Activated naive CD8-positive, alpha-beta T cell treated with anti-CD3 and anti-CD28 coated beads, Interleukin-2, amount 50 U/mL, for 24 hours (primary cell): ENCODE data around the gene GIMAP6.
"Not testable (repeated sequence)": the region's sequence is repeated elsewhere in the genome, so short reads cannot be mapped to it uniquely, and the experiment has no call there.

ENCODE experiments used
- ATAC-seq: fragments of 150-1000 bp; cut with Tn5 transposase; one replicate; pipeline ENCODE4 v1.10.0; 2021
- DNase-seq: peaks from one replicate; pipeline ENCODE4 v3.0.0; 2021
- H3K27ac Mint-ChIP-seq: one replicate; pipeline ENCODE4 v1.8.0; 2021; ENCODE audit warnings: mild to moderate bottlenecking, mixed read lengths
- H3K27me3 Mint-ChIP-seq: one replicate; pipeline ENCODE4 v1.8.0; 2021; ENCODE audit warnings: mixed read lengths
- H3K36me3 Mint-ChIP-seq: one replicate; pipeline ENCODE4 v1.8.0; 2021; ENCODE audit warnings: low read depth, mixed read lengths
- H3K4me1 Mint-ChIP-seq: one replicate; pipeline ENCODE4 v1.8.0; 2021; ENCODE audit warnings: mixed read lengths
- H3K4me3 Mint-ChIP-seq: one replicate; pipeline ENCODE4 v1.8.0; 2021; ENCODE audit warnings: mild to moderate bottlenecking, moderate library complexity, mixed read lengths
- H3K9me3 Mint-ChIP-seq: one replicate; pipeline ENCODE4 v1.8.0; 2021; ENCODE audit warnings: mixed read lengths

The GIMAP6 gene

GRCh38 chr7:150626696-150627095 lies 5.5 kb downstream of the GIMAP6 start:
- Mint-ChIP-seq H3K27ac (no peak overlapping the region), H3K4me3 (no peak overlapping the region), H3K4me1 (peaks cover 43% of the 10 kb centered on the region), H3K9me3 (peaks cover 5% of the 10 kb centered on the region), H3K27me3 (no peaks in the 10 kb centered on the region), H3K36me3 (peaks cover 62% of the 10 kb centered on the region)
- DNase-seq, result no peak
- ATAC-seq, result no peak

GRCh38 chr7:150621376-150621775 lies 10.8 kb downstream of the GIMAP6 start:
- H3K9me3 Mint-ChIP-seq, result peaks cover 12% of the 10 kb centered on the region
- peak; percentile 48 for ATAC-seq
- peak overlapping the region; percentile 1 for H3K4me3 Mint-ChIP-seq
- H3K36me3 Mint-ChIP-seq, result peaks cover 16% of the 10 kb centered on the region
- DNase-seq, result no peak
- H3K4me1 Mint-ChIP-seq, result peaks cover 36% of the 10 kb centered on the region
- H3K27me3 Mint-ChIP-seq, result no peaks in the 10 kb centered on the region
- H3K27ac Mint-ChIP-seq, result peak overlapping the region; percentile 64

GRCh38 chr7:150620617-150621371 lies 11.4 kb downstream of the GIMAP6 start:
- H3K9me3 Mint-ChIP-seq, result peaks cover 12% of the 10 kb centered on the region
- ATAC-seq, result peak; percentile 45
- H3K27ac Mint-ChIP-seq, result peak overlapping the region; percentile 64
- H3K27me3 Mint-ChIP-seq, result no peaks in the 10 kb centered on the region
- H3K4me1 Mint-ChIP-seq, result peaks cover 34% of the 10 kb centered on the region
- DNase-seq, result no peak
- no peak overlapping the region for H3K4me3 Mint-ChIP-seq
- peaks cover 10% of the 10 kb centered on the region for H3K36me3 Mint-ChIP-seq

- ATAC-seq (no peak), DNase-seq (no peak)
- H3K9me3 Mint-ChIP-seq, result peaks cover 12% of the 10 kb centered on the region
- H3K4me3 Mint-ChIP-seq, result no peak overlapping the region
- peaks cover 32% of the 10 kb centered on the region for H3K4me1 Mint-ChIP-seq
- H3K27me3 Mint-ChIP-seq, result no peaks in the 10 kb centered on the region
- H3K36me3 Mint-ChIP-seq, result peaks cover 3% of the 10 kb centered on the region
- peak overlapping the region; percentile 3 for H3K27ac Mint-ChIP-seq
These were observed 12.1 kb downstream of the GIMAP6 start for GRCh38 chr7:150620061-150620460.

- not testable (repeated sequence) for H3K4me3 Mint-ChIP-seq, ATAC-seq, H3K36me3 Mint-ChIP-seq, H3K27me3 Mint-ChIP-seq, DNase-seq, H3K27ac Mint-ChIP-seq
- Mint-ChIP-seq H3K9me3 (peaks cover 21% of the 10 kb centered on the region), H3K4me1 (peaks cover 47% of the 10 kb centered on the region)
These were observed 16.9 kb downstream of the GIMAP6 start for GRCh38 chr7:150615221-150615755.

GRCh38 chr7:150614426-150614825 lies 17.8 kb downstream of the GIMAP6 start:
- peaks cover 47% of the 10 kb centered on the region for H3K4me1 Mint-ChIP-seq
- not testable (repeated sequence) for H3K27me3 Mint-ChIP-seq, H3K4me3 Mint-ChIP-seq, ATAC-seq, H3K27ac Mint-ChIP-seq, DNase-seq, H3K36me3 Mint-ChIP-seq
- H3K9me3 Mint-ChIP-seq, result peaks cover 21% of the 10 kb centered on the region

- no peaks in the 10 kb centered on the region for H3K27me3 Mint-ChIP-seq
- H3K4me1 Mint-ChIP-seq, result peaks cover 49% of the 10 kb centered on the region
- DNase-seq, result no peak
- H3K27ac Mint-ChIP-seq, result no peak overlapping the region
- no peak overlapping the region for H3K4me3 Mint-ChIP-seq
- peaks cover 5% of the 10 kb centered on the region for H3K36me3 Mint-ChIP-seq
- H3K9me3 Mint-ChIP-seq, result peaks cover 21% of the 10 kb centered on the region
- ATAC-seq, result no peak
These were observed 18.3 kb downstream of the GIMAP6 start for GRCh38 chr7:150613880-150614279.

- Mint-ChIP-seq H3K4me3 (no peak overlapping the region), H3K4me1 (peaks cover 57% of the 10 kb centered on the region), H3K27me3 (no peaks in the 10 kb centered on the region), H3K9me3 (peaks cover 14% of the 10 kb centered on the region), H3K27ac (no peak overlapping the region), H3K36me3 (peaks cover 5% of the 10 kb centered on the region)
- no peak for DNase-seq
- ATAC-seq, result no peak
These were observed 19.3 kb downstream of the GIMAP6 start for GRCh38 chr7:150612925-150613324.

GRCh38 chr7:150610233-150610632 lies 22.0 kb downstream of the GIMAP6 start:
- no peak overlapping the region for H3K4me3 Mint-ChIP-seq

GRCh38 chr7:150603600-150603999 lies 28.6 kb downstream of the GIMAP6 start:
- not testable (repeated sequence) for DNase-seq, ATAC-seq, H3K27me3 Mint-ChIP-seq
- peaks cover 19% of the 10 kb centered on the region for H3K9me3 Mint-ChIP-seq
- H3K4me3 Mint-ChIP-seq, result peak overlapping the region; percentile 3
- H3K4me1 Mint-ChIP-seq, result peaks cover 38% of the 10 kb centered on the region
- peak overlapping the region; percentile 29 for H3K27ac Mint-ChIP-seq
- peaks cover 13% of the 10 kb centered on the region for H3K36me3 Mint-ChIP-seq

More at GRCh38 chr7:150610233-150610632, 22.0 kb downstream of the GIMAP6 start:
- Mint-ChIP-seq H3K27me3 (no peaks in the 10 kb centered on the region), H3K4me1 (peaks cover 75% of the 10 kb centered on the region), H3K9me3 (peaks cover 8% of the 10 kb centered on the region), H3K27ac (peak overlapping the region; percentile 57), H3K36me3 (peaks cover 5% of the 10 kb centered on the region)
- ATAC-seq (peak; percentile 36), DNase-seq (no peak)

- DNase-seq (no peak), ATAC-seq (no peak)
- Mint-ChIP-seq H3K36me3 (peaks cover 18% of the 10 kb centered on the region), H3K27ac (no peak overlapping the region), H3K9me3 (peaks cover 45% of the 10 kb centered on the region), H3K4me3 (no peak overlapping the region), H3K27me3 (no peaks in the 10 kb centered on the region), H3K4me1 (peaks cover 29% of the 10 kb centered on the region)
These were observed 36.8 kb downstream of the GIMAP6 start for GRCh38 chr7:150595361-150595760.

GRCh38 chr7:150594805-150595204 lies 37.4 kb downstream of the GIMAP6 start:
- Mint-ChIP-seq H3K36me3 (peaks cover 18% of the 10 kb centered on the region), H3K27ac (no peak overlapping the region), H3K9me3 (peaks cover 45% of the 10 kb centered on the region), H3K4me1 (peaks cover 35% of the 10 kb centered on the region), H3K27me3 (no peaks in the 10 kb centered on the region), H3K4me3 (no peak overlapping the region)
- ATAC-seq (no peak), DNase-seq (no peak)

GRCh38 chr7:150587551-150587950 lies 44.6 kb downstream of the GIMAP6 start:
- H3K4me3 Mint-ChIP-seq, result no peak overlapping the region

GRCh38 chr7:150586785-150587152 lies 45.4 kb downstream of the GIMAP6 start:
- no peak for DNase-seq
- Mint-ChIP-seq H3K27ac (peak overlapping the region; percentile 83), H3K36me3 (peaks cover 13% of the 10 kb centered on the region), H3K9me3 (peaks cover 28% of the 10 kb centered on the region), H3K4me1 (peaks cover 45% of the 10 kb centered on the region), H3K4me3 (peak overlapping the region; percentile 62), H3K27me3 (no peaks in the 10 kb centered on the region)
- ATAC-seq, result peak; percentile 76

More at GRCh38 chr7:150587551-150587950, 44.6 kb downstream of the GIMAP6 start:
- DNase-seq (no peak), ATAC-seq (no peak)
- Mint-ChIP-seq H3K27ac (no peak overlapping the region), H3K4me1 (peaks cover 45% of the 10 kb centered on the region), H3K9me3 (peaks cover 30% of the 10 kb centered on the region), H3K36me3 (peaks cover 19% of the 10 kb centered on the region), H3K27me3 (no peaks in the 10 kb centered on the region)

- H3K4me1 Mint-ChIP-seq, result peaks cover 45% of the 10 kb centered on the region
- peaks cover 24% of the 10 kb centered on the region for H3K9me3 Mint-ChIP-seq
- peaks cover 12% of the 10 kb centered on the region for H3K36me3 Mint-ChIP-seq
- ATAC-seq (peak; percentile 94), DNase-seq (no peak)
- H3K27me3 Mint-ChIP-seq, result no peaks in the 10 kb centered on the region
- peak overlapping the region; percentile 83 for H3K27ac Mint-ChIP-seq
- H3K4me3 Mint-ChIP-seq, result peak overlapping the region; percentile 62
These were observed 46.0 kb downstream of the GIMAP6 start for GRCh38 chr7:150586068-150586784.
